Liver (tissue), 9 donors: ENCODE results near the gene GHRL. TPM values are rescaled to one million over a fixed set of nuclear protein-coding genes. Genes with fewer than 3 reads are reported as not detected.

Experiments
- DNase-seq: peaks from one replicate; pipeline ENCODE4 v3.0.0-alpha.2; 2017; ENCODE audit warnings: low spot score
- H3K27ac ChIP-seq, 2 donors: one replicate each; pipeline ENCODE4 v1.7.0; 2013; ENCODE audit warnings: inconsistent platforms in 2 of 2, low read length in 2 of 2, control low read depth in 1 of 2, low read depth in 1 of 2, mild to moderate bottlenecking in 1 of 2
- H3K27me3 ChIP-seq, 4 donors: one replicate each; pipeline versions ENCODE4 v1.6.1 to v1.7.0; 2013; ENCODE audit warnings: low read length in 3 of 4, inconsistent platforms in 1 of 4, mild to moderate bottlenecking in 1 of 4, moderate library complexity in 1 of 4; ENCODE audit not compliant: control insufficient read depth in 4 of 4, insufficient read depth in 4 of 4
- H3K36me3 ChIP-seq, 4 donors: one replicate each; pipeline versions ENCODE4 v1.6.1 to v1.7.0; 2013; ENCODE audit warnings: low read length in 3 of 4, mild to moderate bottlenecking in 3 of 4, low read depth in 1 of 4, moderate library complexity in 1 of 4; ENCODE audit not compliant: control insufficient read depth in 4 of 4, insufficient read depth in 3 of 4
- H3K4me1 ChIP-seq, 4 donors: one replicate each; pipeline versions ENCODE4 v1.6.1 to v1.7.0; 2013; ENCODE audit warnings: low read length in 3 of 4, mild to moderate bottlenecking in 3 of 4, moderate library complexity in 1 of 4; ENCODE audit not compliant: control insufficient read depth in 4 of 4, insufficient read depth in 4 of 4
- H3K4me3 ChIP-seq, 3 donors: one replicate each; pipeline versions ENCODE4 v1.6.1 to v1.7.0; 2013; ENCODE audit warnings: low read length in 3 of 3, control low read depth in 1 of 3, low read depth in 1 of 3, mild to moderate bottlenecking in 1 of 3
- H3K9ac ChIP-seq, 2 donors: one replicate each; pipeline ENCODE4 v1.7.0; 2013; ENCODE audit warnings: low read length in 2 of 2, mild to moderate bottlenecking in 2 of 2, moderate library complexity in 2 of 2, control low read depth in 1 of 2, low read depth in 1 of 2
- H3K9me3 ChIP-seq, 4 donors: one replicate each; pipeline versions ENCODE4 v1.6.1 to v1.7.0; 2013; ENCODE audit warnings: low read length in 3 of 4; ENCODE audit not compliant: control insufficient read depth in 4 of 4
- ATF3 ChIP-seq: IDR thresholded peaks from 2 replicates; pipeline ENCODE4 v1.6.1; 2016; ENCODE audit warnings: antibody characterized with exemption
- CTCF ChIP-seq: fragments of 150-350 bp; IDR thresholded peaks from 2 replicates; pipeline ENCODE4 v1.5.1; 2017; ENCODE audit warnings: improper control_type of control experiment, low read depth, low read length; ENCODE audit not compliant: missing input control
- FOXA1 ChIP-seq: IDR thresholded peaks from 2 replicates; pipeline ENCODE4 v1.6.1; 2016; ENCODE audit warnings: antibody characterized with exemption
- FOXA2 ChIP-seq: IDR thresholded peaks from 2 replicates; pipeline ENCODE4 v1.6.1; 2016; ENCODE audit warnings: antibody characterized with exemption
- GABPA ChIP-seq, 2 donors: IDR thresholded peaks in 1 of 2; conservative IDR thresholded peaks in 1 of 2; 2 replicates each; pipeline ENCODE4 v1.6.1; 2016; ENCODE audit warnings: antibody characterized with exemption in 2 of 2, mild to moderate bottlenecking in 1 of 2, moderate library complexity in 1 of 2
- HNF4A ChIP-seq, 2 donors: conservative IDR thresholded peaks; 2 replicates each; pipeline ENCODE4 v1.6.1; 2016; ENCODE audit warnings: antibody characterized with exemption in 2 of 2, mild to moderate bottlenecking in 2 of 2
- HNF4G ChIP-seq: IDR thresholded peaks from 2 replicates; pipeline ENCODE4 v1.6.1; 2016; ENCODE audit warnings: antibody characterized with exemption
- JUND ChIP-seq, 2 donors: IDR thresholded peaks; 2 replicates each; pipeline ENCODE4 v1.6.1; 2016; ENCODE audit warnings: antibody characterized with exemption in 2 of 2
- MAX ChIP-seq: IDR thresholded peaks from 2 replicates; pipeline ENCODE4 v1.6.1; 2016; ENCODE audit warnings: antibody characterized with exemption
- RAD21 ChIP-seq, 2 donors: IDR thresholded peaks; 2 replicates each; pipeline ENCODE4 v1.6.1; 2016; ENCODE audit warnings: antibody characterized with exemption in 2 of 2, mild to moderate bottlenecking in 2 of 2
- REST ChIP-seq: IDR thresholded peaks from 2 replicates; pipeline ENCODE4 v1.6.1; 2016; ENCODE audit warnings: antibody characterized with exemption, mild to moderate bottlenecking
- RXRA ChIP-seq, 2 donors: IDR thresholded peaks; 2 replicates each; pipeline ENCODE4 v1.6.1; 2017 to 2018; ENCODE audit warnings: antibody characterized with exemption in 2 of 2, mild to moderate bottlenecking in 1 of 2
- SP1 ChIP-seq: IDR thresholded peaks from 2 replicates; pipeline ENCODE4 v1.6.1; 2018; ENCODE audit warnings: antibody characterized with exemption, mild to moderate bottlenecking
- TAF1 ChIP-seq: conservative IDR thresholded peaks from 2 replicates; pipeline ENCODE4 v1.6.1; 2016; ENCODE audit warnings: antibody characterized with exemption, mild to moderate bottlenecking
- YY1 ChIP-seq: IDR thresholded peaks from 2 replicates; pipeline ENCODE4 v1.6.1; 2016; ENCODE audit warnings: antibody characterized with exemption, mild to moderate bottlenecking
- WGBS: extraction: QIAGEN DNeasy Blood & Tissue Kit; methylation state at CpG from one replicate; pipeline ENCODE4 v1.1.7; 2013; 5-methylcytosine and 5-hydroxymethylcytosine counted together
- polyA plus RNA-seq, 2 donors: library from polyadenylated mRNA; stranded (reverse) in 1 of 2; unstranded in 1 of 2; fragments of 200-250 nt in 1 of 2; fragments of >200 nt in 1 of 2; fragmentation: Nextera tagmentation in 1 of 2; extraction: Ambion mirVana in 1 of 2; gene quantifications; one replicate each; pipeline versions ENCODE4 v1.2.1 to v1.2.3, GENCODE V29; 2013 to 2015
- total RNA-seq, 2 donors: library from RNA; depleted of rRNA; stranded (reverse); fragments of >200 nt; gene quantifications; one replicate each; pipeline ENCODE4 v1.2.3, GENCODE V29; 2014
- TF ChIP-seq, protein P1 (sequence below): IDR thresholded peaks from 2 replicates; pipeline ENCODE4 v1.6.1; 2016; ENCODE audit warnings: antibody characterized with exemption
- donor health status: healthy.
- donor health status: healthy.
- donor health status: healthy.
- donor health status: healthy.
- donor health status: healthy.

The GHRL gene
- total and polyA plus RNA-seq, 4 donors: 0.08 to 1.3 (median 0.27) TPM

DNA sequence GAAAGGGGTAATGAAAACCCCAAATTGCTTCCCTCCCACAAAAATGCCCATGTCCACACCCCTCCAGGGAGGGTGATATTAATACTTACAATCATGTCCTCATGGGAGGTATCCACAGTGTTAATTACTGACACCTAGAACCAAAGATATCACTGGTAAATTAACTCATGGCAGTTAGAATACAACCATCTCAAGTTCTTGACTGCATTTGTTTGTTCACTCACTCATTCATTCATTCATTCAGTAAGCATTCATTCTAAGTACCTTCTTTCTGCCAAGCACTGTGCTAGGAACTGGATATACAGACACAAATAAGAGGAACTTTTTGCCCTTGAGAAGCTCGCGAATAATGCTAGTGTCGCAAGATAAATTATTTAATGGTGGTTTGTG lies 25.2 kb upstream of the GHRL start:
- H3K4me1 ChIP-seq: peaks cover 7 to 33% (median 29%) of the 10 kb centered on the region in 4 donors
- no peak for DNase-seq

GRCh38 chr3:10317311-10317960 lies 24.7 kb upstream of the GHRL start:
- TF ChIP-seq, protein P1, sequence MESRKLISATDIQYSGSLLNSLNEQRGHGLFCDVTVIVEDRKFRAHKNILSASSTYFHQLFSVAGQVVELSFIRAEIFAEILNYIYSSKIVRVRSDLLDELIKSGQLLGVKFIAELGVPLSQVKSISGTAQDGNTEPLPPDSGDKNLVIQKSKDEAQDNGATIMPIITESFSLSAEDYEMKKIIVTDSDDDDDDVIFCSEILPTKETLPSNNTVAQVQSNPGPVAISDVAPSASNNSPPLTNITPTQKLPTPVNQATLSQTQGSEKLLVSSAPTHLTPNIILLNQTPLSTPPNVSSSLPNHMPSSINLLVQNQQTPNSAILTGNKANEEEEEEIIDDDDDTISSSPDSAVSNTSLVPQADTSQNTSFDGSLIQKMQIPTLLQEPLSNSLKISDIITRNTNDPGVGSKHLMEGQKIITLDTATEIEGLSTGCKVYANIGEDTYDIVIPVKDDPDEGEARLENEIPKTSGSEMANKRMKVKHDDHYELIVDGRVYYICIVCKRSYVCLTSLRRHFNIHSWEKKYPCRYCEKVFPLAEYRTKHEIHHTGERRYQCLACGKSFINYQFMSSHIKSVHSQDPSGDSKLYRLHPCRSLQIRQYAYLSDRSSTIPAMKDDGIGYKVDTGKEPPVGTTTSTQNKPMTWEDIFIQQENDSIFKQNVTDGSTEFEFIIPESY: no peak
- TF ChIP-seq HNF4G (peak; percentile 65), RXRA (IDR thresholded peaks at IDR 0.05) (peak in 1 of 2 donors; percentile 31), RAD21 (IDR thresholded peaks at IDR 0.05) (no peak), CTCF (no peak), ATF3 (no peak), FOXA1 (no peak), SP1 (peak; percentile 38), YY1 (no peak), MAX (no peak), FOXA2 (no peak), TAF1 (no peak), HNF4A (conservative IDR thresholded peaks at IDR 0.05) (peak; percentile 78 to 96)
- no peak for DNase-seq
- Histone ChIP-seq H3K36me3 (peaks cover 16 to 50% (median 33%) of the 10 kb centered on the region in 4 donors), H3K4me3 (no peak overlapping the region), H3K27me3 (no peaks in the 10 kb centered on the region), H3K9ac (no peak overlapping the region), H3K27ac (no peak overlapping the region), H3K4me1 (peaks cover 7 to 33% (median 29%) of the 10 kb centered on the region in 4 donors), H3K9me3 (no peaks in the 10 kb centered on the region)
- WGBS: 77% methylated on average over 4 of the region's 4 CpGs

More for the DNA sequence above, 25.2 kb upstream of the GHRL start:
- Histone ChIP-seq H3K4me3 (no peak overlapping the region), H3K9ac (no peak overlapping the region), H3K27ac (no peak overlapping the region), H3K27me3 (no peaks in the 10 kb centered on the region), H3K9me3 (no peaks in the 10 kb centered on the region), H3K36me3 (peaks cover 13 to 45% (median 28%) of the 10 kb centered on the region in 4 donors)
- WGBS: 89% methylated on average over 3 of the region's 3 CpGs
- TF ChIP-seq TAF1 (no peak), HNF4G (no peak), HNF4A (conservative IDR thresholded peaks at IDR 0.05) (no peak), JUND (IDR thresholded peaks at IDR 0.05) (no peak), GABPA (IDR thresholded peaks at IDR 0.05 in 1 of 2, conservative IDR thresholded peaks at IDR 0.05 in 1 of 2) (no peak), MAX (no peak), REST (no peak)
